Heart left ventricle (tissue), 16 donors: ENCODE measurements around the gene IFNA1. TPM values are rescaled to one million over a fixed set of nuclear protein-coding genes. Genes with fewer than 3 reads are reported as not detected.
A peak's percentile ranks its signal among the peaks of the same experiment; 100 is the strongest.

Experiments
- ATAC-seq, 4 donors: fragments of 200-7000 bp; cut with Tn5 transposase; one replicate each; pipeline ENCODE4 v1.9.1; 2020 to 2022; ENCODE audit warnings: moderate library complexity in 4 of 4, mild to moderate bottlenecking in 3 of 4, moderate number of reproducible peaks in 1 of 4
- DNase-seq, 5 donors: peaks; one replicate each; pipeline ENCODE4 v3.0.0-alpha.2; 2020
- H3K27ac ChIP-seq, 12 donors: fragments of 200-600 bp; sonication (generic) in 4 of 12; one replicate each; pipeline versions ENCODE4 v1.5.0 to v1.8.0; 2016 to 2022; ENCODE audit warnings: mild to moderate bottlenecking in 2 of 12
- H3K27me3 ChIP-seq, 9 donors: fragments of 200-600 bp; sonication (generic) in 2 of 9; one replicate each; pipeline versions ENCODE4 v1.5.1 to v1.8.0; 2016 to 2022; ENCODE audit warnings: mild to moderate bottlenecking in 3 of 9
- H3K36me3 ChIP-seq, 9 donors: fragments of 200-600 bp; sonication (generic) in 2 of 9; one replicate each; pipeline versions ENCODE4 v1.5.0 to v1.8.0; 2018 to 2022; ENCODE audit warnings: mild to moderate bottlenecking in 2 of 9
- H3K4me1 ChIP-seq, 12 donors: fragments of 200-600 bp; sonication (generic) in 4 of 12; one replicate each; pipeline versions ENCODE4 v1.5.0 to v1.8.0; 2016 to 2022; ENCODE audit warnings: mild to moderate bottlenecking in 3 of 12
- H3K4me3 ChIP-seq, 12 donors: fragments of 200-600 bp; sonication (generic) in 4 of 12; one replicate each; pipeline versions ENCODE4 v1.5.0 to v1.8.0; 2017 to 2022; ENCODE audit warnings: mild to moderate bottlenecking in 9 of 12, moderate library complexity in 4 of 12
- H3K9me3 ChIP-seq, 12 donors: fragments of 200-600 bp; sonication (generic) in 4 of 12; one replicate each; pipeline versions ENCODE4 v1.5.0 to v1.8.0; 2016 to 2022; ENCODE audit warnings: mild to moderate bottlenecking in 1 of 12
- CTCF ChIP-seq, 12 donors: fragments of 200-600 bp; sonication (generic) in 4 of 12; IDR thresholded peaks; one replicate each; pipeline versions ENCODE4 v1.5.0 to v1.8.0; 2018 to 2022; ENCODE audit warnings: antibody characterized with exemption in 12 of 12, mild to moderate bottlenecking in 5 of 12
- POLR2A ChIP-seq, 2 donors: fragments of 450-650 bp; IDR thresholded peaks; one replicate each; pipeline ENCODE4 v1.6.1; 2017; ENCODE audit warnings: antibody characterized with exemption in 2 of 2, mild to moderate bottlenecking in 2 of 2, moderate library complexity in 2 of 2
- WGBS, 4 donors: extraction: QIAGEN DNeasy Blood & Tissue Kit in 2 of 4; methylation state at CpG; one replicate each; pipeline versions ENCODE4 v1.1.5 to v1.1.7; 2013 to 2018; 5-methylcytosine and 5-hydroxymethylcytosine counted together
- intact Hi-C, 10 donors: fragments of 100-400 bp; cut with DNase I; formaldehyde crosslinking; loops; one replicate each; pipeline versions ENCODE4 v1.11.1 to v1.14.2; 2022
- polyA plus RNA-seq, 2 donors: library from polyadenylated mRNA; stranded (reverse); fragments of 200-250 nt; gene quantifications; one replicate each; pipeline ENCODE4 v1.2.3, GENCODE V29; 2013
- total RNA-seq, 9 donors: library from RNA; depleted of rRNA in 2 of 9; stranded (reverse); fragments of >200 nt in 2 of 9; fragmentation: NEBNext Ultra II Directional in 3 of 9; extraction: Animal tissue kit (Norgen Biotek cat#: 25700) in 3 of 9; gene quantifications; one replicate each; pipeline versions ENCODE4 v1.1.0 to v1.2.4, GENCODE V29; 2016 to 2023
- donor health status: ischemic (EF 13 %, LVEDD 7.1; RV severe dilation, severe dysfunction).
- donor health status: healthy with polysubstance abuse.
- donor health status: DM: no; HTN: yes; CAD: no.
- donor health status: DM: no; HTN: no; CAD: no.
- donor health status: ischemic (EF 25% LVEDD 6.9; RV normal size, moderate dysfunction).
- donor health status: ischemic (EF 25% LVEDD 5.7; RV mildly dilated, moderate dysfunction).
- donor health status: healthy.
- donor health status: DM: yes; HTN: yes; CAD: no.
- donor health status: ischemic (EF 35%, LVEDD 5.7; RV mildly dilated, moderate dysfunction).
- donor health status: nonischemic (EF 11% LVEDD 7.7; RV severe dilation, severe dysfunction).
- donor health status: DM: yes; HTN: yes; CAD: no.
- donor health status: PGD.
- donor health status: ischemic (EF 29% LVEDD 5.4; RV normal size, mild dysfunction).
- donor health status: nonischemic (EF 23%, LVEDD 6.1; RV moderate dilation, normal function).

The IFNA1 gene
- total and polyA plus RNA-seq, 11 donors: not detected

GRCh38 chr9:21482213-21482612, 42.0 kb downstream of the IFNA1 start, which contains the start of gene IFNE:
Gene IFNE (minus strand): TSS chr9:21482313. CDS start chr9:21481694, 619 bp downstream.
- ATAC-seq (no peak), DNase-seq (no peak)
- no peak for TF ChIP-seq CTCF (IDR thresholded peaks at IDR 0.05)
- TF ChIP-seq POLR2A (IDR thresholded peaks at IDR 0.05): no peak
- 82 to 91% (median 89%) methylated on average over 2 of the region's 2 CpGs for WGBS, 4 donors
- H3K4me1 ChIP-seq: peaks cover 0 to 5% (median 0%) of the 10 kb centered on the region in 12 donors
- intact Hi-C loops: no loop called here
- H3K27ac ChIP-seq: peak within 1 kb of the TSS in 1 of 12 donors; percentile 42
- H3K27me3 ChIP-seq: no peaks in the 10 kb centered on the region
- H3K36me3 ChIP-seq: no peaks in the 10 kb centered on the region
- peaks cover 0 to 13% (median 0%) of the 10 kb centered on the region in 12 donors for H3K9me3 ChIP-seq
- no peak within 1 kb of the TSS for H3K4me3 ChIP-seq

Other genes with a start within 250 kb of the IFNA1 start
- not detected for gene IFNA7, start 238.2 kb upstream of the IFNA1 start, total RNA-seq
- gene IFNA7, start 238.2 kb upstream of the IFNA1 start, polyA plus RNA-seq: not detected
- gene IFNA10, start 233.3 kb upstream of the IFNA1 start, total RNA-seq: not detected
- gene IFNA10, start 233.3 kb upstream of the IFNA1 start, polyA plus RNA-seq: not detected
- not detected for gene IFNA16, start 223.1 kb upstream of the IFNA1 start, total RNA-seq
- not detected for gene IFNA16, start 223.1 kb upstream of the IFNA1 start, polyA plus RNA-seq
- not detected for gene IFNA17, start 212.2 kb upstream of the IFNA1 start, total RNA-seq
- not detected for gene IFNA17, start 212.2 kb upstream of the IFNA1 start, polyA plus RNA-seq
- gene IFNA14, start 200.4 kb upstream of the IFNA1 start, total RNA-seq: not detected
- gene IFNA14, start 200.4 kb upstream of the IFNA1 start, polyA plus RNA-seq: not detected
- not detected for gene IFNA5, start 135.1 kb upstream of the IFNA1 start, total RNA-seq
- not detected for gene IFNA5, start 135.1 kb upstream of the IFNA1 start, polyA plus RNA-seq
- 10 to 100 TPM; 10.7 to 15.1 (median 11.8) TPM for gene KLHL9, start 105.0 kb upstream of the IFNA1 start, total RNA-seq
- 10 to 100 TPM in 1 of 2 donors, 1 to 10 TPM in 1; 4.4 to 12.6 TPM for gene KLHL9, start 105.0 kb upstream of the IFNA1 start, polyA plus RNA-seq
- gene IFNA6, start 89.6 kb upstream of the IFNA1 start, total RNA-seq: not detected
- not detected for gene IFNA6, start 89.6 kb upstream of the IFNA1 start, polyA plus RNA-seq
- gene IFNA13, start 72.4 kb upstream of the IFNA1 start, total RNA-seq: not detected
- gene IFNA13, start 72.4 kb upstream of the IFNA1 start, polyA plus RNA-seq: not detected
- gene IFNA2, start 55.0 kb upstream of the IFNA1 start, total RNA-seq: not detected
- not detected for gene IFNA2, start 55.0 kb upstream of the IFNA1 start, polyA plus RNA-seq
- not detected for gene IFNA8, start 31.3 kb upstream of the IFNA1 start, total RNA-seq
- gene IFNA8, start 31.3 kb upstream of the IFNA1 start, polyA plus RNA-seq: not detected
- gene IFNE, start 41.9 kb downstream of the IFNA1 start, total RNA-seq: under 1 TPM in 1 of 9 donors, not detected in 8; 0.68 TPM
- gene IFNE, start 41.9 kb downstream of the IFNA1 start, polyA plus RNA-seq: not detected